ENCODE measurements around the gene HOOK1. TPM values are rescaled to one million over a fixed set of nuclear protein-coding genes. Genes with fewer than 3 reads are reported as not detected.

The HOOK1 gene
- polyA plus RNA-seq, 1 of the 3 experiments (the other 2 are of a cell fraction), result 0.35 TPM

DNA sequence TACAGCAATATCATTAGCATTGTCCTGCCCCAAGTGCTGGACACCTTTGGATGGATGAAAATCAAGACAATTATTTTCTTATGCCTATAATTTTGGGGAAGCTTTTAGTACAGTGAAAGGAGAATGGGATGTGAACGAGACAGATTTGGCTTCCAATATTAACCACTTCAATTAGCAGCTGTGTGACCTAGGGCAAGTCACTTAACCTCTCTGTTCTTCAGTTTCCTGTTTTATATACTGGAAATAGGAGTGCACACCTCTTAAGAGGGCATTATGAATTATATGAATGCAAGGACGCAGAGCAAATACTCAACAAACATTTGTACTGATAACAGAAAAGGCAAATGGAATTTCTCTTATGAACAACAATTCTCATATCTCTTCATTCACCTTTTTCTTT, 93.3 kb downstream of the HOOK1 start:
- H3K79me2 ChIP-seq (ENCODE audit: insufficient read depth), result no peaks in the 10 kb centered on the region
- no peaks in the 10 kb centered on the region for H3K9me2 ChIP-seq
- H3K36me3 ChIP-seq (replicated peaks in 1 of 2; ENCODE audit: control insufficient read depth in 1 of 2, insufficient read depth in 2 of 2, low read length in 1 of 2), result peaks cover 0 to 6% of the 10 kb centered on the region in 2 experiments
- no peaks in the 10 kb centered on the region for H3K4me1 ChIP-seq (ENCODE audit: control insufficient read depth in 1 of 2, insufficient read depth in 2 of 2, low read depth in 1 of 2, low read length in 1 of 2)
- no peaks in the 10 kb centered on the region for H4K20me1 ChIP-seq (ENCODE audit: insufficient read depth)
- H3K27me3 ChIP-seq (ENCODE audit: insufficient read depth), result no peaks in the 10 kb centered on the region
- WGBS (ENCODE audit: low lambda C conversion rate), result 53% methylated on average over 2 of the region's 2 CpGs
- H3K27ac ChIP-seq (ENCODE audit: low read depth in 2 of 2, low read length in 1 of 2), result no peak overlapping the region
- H3K9ac ChIP-seq, result no peak overlapping the region
- no peaks in the 10 kb centered on the region for H3K9me3 ChIP-seq
- CTCF ChIA-PET, result interaction anchor here (0.5 to 12.8 kb wide), 2 partner anchors 36 to 1525 kb away, joined by 3 to 193 read pairs; no protein-coding TSS in a partner anchor
- DNase-seq, result no peak
- no peak overlapping the region for H3K4me3 ChIP-seq (ENCODE audit: low read depth in 2 of 2, low read length in 1 of 2)
- TF ChIP-seq MXI1 (IDR thresholded peaks at IDR 0.05; ENCODE audit: low read depth, low read length) (no peak), TCF12 (IDR thresholded peaks at IDR 0.05) (no peak), SIN3A (IDR thresholded peaks at IDR 0.05; ENCODE audit: borderline replicate concordance, low read depth, low read length) (no peak), CHD2 (IDR thresholded peaks at IDR 0.05; ENCODE audit: low read length, partially characterized antibody) (no peak)
- TF ChIP-seq, protein P1, sequence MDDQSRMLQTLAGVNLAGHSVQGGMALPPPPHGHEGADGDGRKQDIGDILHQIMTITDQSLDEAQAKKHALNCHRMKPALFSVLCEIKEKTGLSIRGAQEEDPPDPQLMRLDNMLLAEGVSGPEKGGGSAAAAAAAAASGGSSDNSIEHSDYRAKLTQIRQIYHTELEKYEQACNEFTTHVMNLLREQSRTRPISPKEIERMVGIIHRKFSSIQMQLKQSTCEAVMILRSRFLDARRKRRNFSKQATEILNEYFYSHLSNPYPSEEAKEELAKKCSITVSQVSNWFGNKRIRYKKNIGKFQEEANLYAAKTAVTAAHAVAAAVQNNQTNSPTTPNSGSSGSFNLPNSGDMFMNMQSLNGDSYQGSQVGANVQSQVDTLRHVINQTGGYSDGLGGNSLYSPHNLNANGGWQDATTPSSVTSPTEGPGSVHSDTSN (IDR thresholded peaks at IDR 0.05), result no peak
- TF ChIP-seq, protein P2, sequence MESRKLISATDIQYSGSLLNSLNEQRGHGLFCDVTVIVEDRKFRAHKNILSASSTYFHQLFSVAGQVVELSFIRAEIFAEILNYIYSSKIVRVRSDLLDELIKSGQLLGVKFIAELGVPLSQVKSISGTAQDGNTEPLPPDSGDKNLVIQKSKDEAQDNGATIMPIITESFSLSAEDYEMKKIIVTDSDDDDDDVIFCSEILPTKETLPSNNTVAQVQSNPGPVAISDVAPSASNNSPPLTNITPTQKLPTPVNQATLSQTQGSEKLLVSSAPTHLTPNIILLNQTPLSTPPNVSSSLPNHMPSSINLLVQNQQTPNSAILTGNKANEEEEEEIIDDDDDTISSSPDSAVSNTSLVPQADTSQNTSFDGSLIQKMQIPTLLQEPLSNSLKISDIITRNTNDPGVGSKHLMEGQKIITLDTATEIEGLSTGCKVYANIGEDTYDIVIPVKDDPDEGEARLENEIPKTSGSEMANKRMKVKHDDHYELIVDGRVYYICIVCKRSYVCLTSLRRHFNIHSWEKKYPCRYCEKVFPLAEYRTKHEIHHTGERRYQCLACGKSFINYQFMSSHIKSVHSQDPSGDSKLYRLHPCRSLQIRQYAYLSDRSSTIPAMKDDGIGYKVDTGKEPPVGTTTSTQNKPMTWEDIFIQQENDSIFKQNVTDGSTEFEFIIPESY (IDR thresholded peaks at IDR 0.05; ENCODE audit: borderline replicate concordance, low read depth), result no peak
- TF ChIP-seq, protein P3, sequence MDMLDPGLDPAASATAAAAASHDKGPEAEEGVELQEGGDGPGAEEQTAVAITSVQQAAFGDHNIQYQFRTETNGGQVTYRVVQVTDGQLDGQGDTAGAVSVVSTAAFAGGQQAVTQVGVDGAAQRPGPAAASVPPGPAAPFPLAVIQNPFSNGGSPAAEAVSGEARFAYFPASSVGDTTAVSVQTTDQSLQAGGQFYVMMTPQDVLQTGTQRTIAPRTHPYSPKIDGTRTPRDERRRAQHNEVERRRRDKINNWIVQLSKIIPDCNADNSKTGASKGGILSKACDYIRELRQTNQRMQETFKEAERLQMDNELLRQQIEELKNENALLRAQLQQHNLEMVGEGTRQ (IDR thresholded peaks at IDR 0.05; ENCODE audit: borderline replicate concordance, low read depth, low read length), result no peak
- no peaks in the 10 kb centered on the region for H3F3A ChIP-seq (replicated peaks; ENCODE audit: insufficient read depth)
- H2AFZ ChIP-seq (ENCODE audit: low read depth), result no peak overlapping the region
- H3K4me2 ChIP-seq, result no peak overlapping the region
- POLR2A ChIA-PET, result no interaction called here

DNA sequence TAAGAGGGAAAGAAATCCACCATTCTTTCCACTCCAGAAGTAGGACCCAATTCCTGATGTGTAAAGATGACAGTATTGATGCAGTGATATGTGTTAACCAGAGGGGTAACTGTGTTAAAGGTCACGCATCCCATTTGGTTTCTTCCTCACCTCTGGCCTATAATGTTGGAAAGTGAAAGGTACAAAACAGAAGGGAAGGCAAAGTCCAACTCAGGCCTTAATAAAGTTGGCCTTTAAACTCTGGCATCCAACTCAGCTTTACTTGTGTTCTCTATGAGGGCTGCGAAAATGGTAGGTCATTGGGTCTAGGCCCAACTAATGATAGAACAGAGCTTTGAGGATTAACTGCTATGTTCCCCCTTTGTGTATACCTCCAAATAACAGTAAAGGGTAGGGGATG, 93.9 kb downstream of the HOOK1 start:
- no peaks in the 10 kb centered on the region for H3K27me3 ChIP-seq (ENCODE audit: insufficient read depth)
- no peaks in the 10 kb centered on the region for H4K20me1 ChIP-seq (ENCODE audit: insufficient read depth)
- H3K4me1 ChIP-seq (ENCODE audit: control insufficient read depth in 1 of 2, insufficient read depth in 2 of 2, low read depth in 1 of 2, low read length in 1 of 2), result no peaks in the 10 kb centered on the region
- CTCF ChIA-PET, result interaction anchor here (0.5 to 12.8 kb wide), 2 partner anchors 35 to 1524 kb away, joined by 3 to 193 read pairs; no protein-coding TSS in a partner anchor
- DNase-seq, result no peak
- H3K4me2 ChIP-seq, result no peak overlapping the region
- TF ChIP-seq TCF12 (IDR thresholded peaks at IDR 0.05) (no peak), RCOR1 (IDR thresholded peaks at IDR 0.05; ENCODE audit: low read length) (no peak), EZH2phosphoT487 (IDR thresholded peaks at IDR 0.05; ENCODE audit: borderline replicate concordance, low read depth) (no peak), TAF1 (IDR thresholded peaks at IDR 0.05; ENCODE audit: borderline replicate concordance, low read depth, low read length) (no peak), FOXJ3 (CRISPR knock-in tag; IDR thresholded peaks at IDR 0.05) (no peak), GATA2 (CRISPR knock-in tag; IDR thresholded peaks at IDR 0.05) (no peak), FOSL2 (IDR thresholded peaks at IDR 0.05; ENCODE audit: borderline replicate concordance, low read depth) (no peak)
- TF ChIP-seq, protein P4, sequence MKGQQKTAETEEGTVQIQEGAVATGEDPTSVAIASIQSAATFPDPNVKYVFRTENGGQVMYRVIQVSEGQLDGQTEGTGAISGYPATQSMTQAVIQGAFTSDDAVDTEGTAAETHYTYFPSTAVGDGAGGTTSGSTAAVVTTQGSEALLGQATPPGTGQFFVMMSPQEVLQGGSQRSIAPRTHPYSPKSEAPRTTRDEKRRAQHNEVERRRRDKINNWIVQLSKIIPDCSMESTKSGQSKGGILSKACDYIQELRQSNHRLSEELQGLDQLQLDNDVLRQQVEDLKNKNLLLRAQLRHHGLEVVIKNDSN (IDR thresholded peaks at IDR 0.05; ENCODE audit: borderline replicate concordance, low read depth), result no peak
- TF ChIP-seq, protein P5, sequence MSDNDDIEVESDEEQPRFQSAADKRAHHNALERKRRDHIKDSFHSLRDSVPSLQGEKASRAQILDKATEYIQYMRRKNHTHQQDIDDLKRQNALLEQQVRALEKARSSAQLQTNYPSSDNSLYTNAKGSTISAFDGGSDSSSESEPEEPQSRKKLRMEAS (IDR thresholded peaks at IDR 0.05; ENCODE audit: low read depth), result no peak
- TF ChIP-seq, protein P6, sequence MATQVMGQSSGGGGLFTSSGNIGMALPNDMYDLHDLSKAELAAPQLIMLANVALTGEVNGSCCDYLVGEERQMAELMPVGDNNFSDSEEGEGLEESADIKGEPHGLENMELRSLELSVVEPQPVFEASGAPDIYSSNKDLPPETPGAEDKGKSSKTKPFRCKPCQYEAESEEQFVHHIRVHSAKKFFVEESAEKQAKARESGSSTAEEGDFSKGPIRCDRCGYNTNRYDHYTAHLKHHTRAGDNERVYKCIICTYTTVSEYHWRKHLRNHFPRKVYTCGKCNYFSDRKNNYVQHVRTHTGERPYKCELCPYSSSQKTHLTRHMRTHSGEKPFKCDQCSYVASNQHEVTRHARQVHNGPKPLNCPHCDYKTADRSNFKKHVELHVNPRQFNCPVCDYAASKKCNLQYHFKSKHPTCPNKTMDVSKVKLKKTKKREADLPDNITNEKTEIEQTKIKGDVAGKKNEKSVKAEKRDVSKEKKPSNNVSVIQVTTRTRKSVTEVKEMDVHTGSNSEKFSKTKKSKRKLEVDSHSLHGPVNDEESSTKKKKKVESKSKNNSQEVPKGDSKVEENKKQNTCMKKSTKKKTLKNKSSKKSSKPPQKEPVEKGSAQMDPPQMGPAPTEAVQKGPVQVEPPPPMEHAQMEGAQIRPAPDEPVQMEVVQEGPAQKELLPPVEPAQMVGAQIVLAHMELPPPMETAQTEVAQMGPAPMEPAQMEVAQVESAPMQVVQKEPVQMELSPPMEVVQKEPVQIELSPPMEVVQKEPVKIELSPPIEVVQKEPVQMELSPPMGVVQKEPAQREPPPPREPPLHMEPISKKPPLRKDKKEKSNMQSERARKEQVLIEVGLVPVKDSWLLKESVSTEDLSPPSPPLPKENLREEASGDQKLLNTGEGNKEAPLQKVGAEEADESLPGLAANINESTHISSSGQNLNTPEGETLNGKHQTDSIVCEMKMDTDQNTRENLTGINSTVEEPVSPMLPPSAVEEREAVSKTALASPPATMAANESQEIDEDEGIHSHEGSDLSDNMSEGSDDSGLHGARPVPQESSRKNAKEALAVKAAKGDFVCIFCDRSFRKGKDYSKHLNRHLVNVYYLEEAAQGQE (IDR thresholded peaks at IDR 0.05; ENCODE audit: low read depth, low read length), result no peak
- no peak overlapping the region for H3K4me3 ChIP-seq (ENCODE audit: low read depth in 2 of 2, low read length in 1 of 2)
- 97% methylated on average over 2 of the region's 2 CpGs for WGBS (ENCODE audit: low lambda C conversion rate)
- H3K9ac ChIP-seq, result no peak overlapping the region
- no peak overlapping the region for H3K27ac ChIP-seq (ENCODE audit: low read depth in 2 of 2, low read length in 1 of 2)
- H3K36me3 ChIP-seq (replicated peaks in 1 of 2; ENCODE audit: control insufficient read depth in 1 of 2, insufficient read depth in 2 of 2, low read length in 1 of 2), result peaks cover 0 to 6% of the 10 kb centered on the region in 2 experiments
- H2AFZ ChIP-seq (ENCODE audit: low read depth), result no peak overlapping the region
- POLR2A ChIA-PET, result no interaction called here
- H3K9me2 ChIP-seq, result no peaks in the 10 kb centered on the region
- H3K9me3 ChIP-seq, result no peaks in the 10 kb centered on the region
- H3F3A ChIP-seq (replicated peaks; ENCODE audit: insufficient read depth), result no peaks in the 10 kb centered on the region
- H3K79me2 ChIP-seq (ENCODE audit: insufficient read depth), result no peaks in the 10 kb centered on the region

Data from SK-N-SH (cell line).